SK-N-MC (cell line): Measurements from ENCODE around the gene FAM78A.
A peak's percentile ranks its signal among the peaks of the same experiment; 100 is the strongest.
"Not testable (repeated sequence)": the region's sequence is repeated elsewhere in the genome, so short reads cannot be mapped to it uniquely, and the experiment has no call there.

Experiments
- DNase-seq: peaks from one replicate; pipeline ENCODE4 v3.0.0-alpha.2; 2011; ENCODE audit warnings: low read depth, low spot score
- H3K27ac ChIP-seq: fragments of 200-600 bp; sonication (generic); 2 replicates; pipeline ENCODE4 v1.5.1; 2016; ENCODE audit warnings: mixed run types
- H3K36me3 ChIP-seq: fragments of 200-600 bp; sonication (generic); 2 replicates; pipeline ENCODE4 v1.6.1; 2017; ENCODE audit warnings: antibody characterized with exemption, low read length, mixed read lengths; ENCODE audit not compliant: insufficient read depth
- H3K4me3 ChIP-seq: fragments of 200-600 bp; sonication (generic); 2 replicates; pipeline ENCODE4 v1.5.1; 2016
- H3K9ac ChIP-seq: fragments of 200-600 bp; sonication (generic); 2 replicates; pipeline ENCODE4 v1.8.0; 2017; ENCODE audit warnings: mixed run types, mixed read lengths; ENCODE audit not compliant: insufficient read length
- H3K9me3 ChIP-seq: fragments of 200-600 bp; sonication (generic); 2 replicates; pipeline ENCODE4 v1.6.1; 2017; ENCODE audit warnings: low read depth, mild to moderate bottlenecking, antibody characterized with exemption, low read length, moderate library complexity, mixed read lengths
- EZH2 ChIP-seq: fragments of 200-600 bp; sonication (generic); IDR thresholded peaks from one replicate; pipeline ENCODE4 v1.6.1; 2017; ENCODE audit warnings: antibody characterized with exemption
- FOXP2 ChIP-seq: optimal IDR thresholded peaks from 2 replicates; pipeline ENCODE3; 2011; ENCODE audit warnings: mild to moderate bottlenecking, moderate library complexity; ENCODE audit not compliant: insufficient read depth; ENCODE audit errors: extremely low read length, control extremely low read depth
- POLR2AphosphoS5 ChIP-seq: IDR thresholded peaks from 2 replicates; pipeline ENCODE4 v1.6.1; 2012; ENCODE audit warnings: mild to moderate bottlenecking, low read depth, low read length, borderline replicate concordance

FAM78A gene

GRCh38 chr9:131273856-131274673, 2.2 kb downstream of the FAM78A start:
- 0 out of 2 replicates have a peak overlapping the region, but pooled peaks have one; percentile 25 for H3K27ac ChIP-seq

DNA sequence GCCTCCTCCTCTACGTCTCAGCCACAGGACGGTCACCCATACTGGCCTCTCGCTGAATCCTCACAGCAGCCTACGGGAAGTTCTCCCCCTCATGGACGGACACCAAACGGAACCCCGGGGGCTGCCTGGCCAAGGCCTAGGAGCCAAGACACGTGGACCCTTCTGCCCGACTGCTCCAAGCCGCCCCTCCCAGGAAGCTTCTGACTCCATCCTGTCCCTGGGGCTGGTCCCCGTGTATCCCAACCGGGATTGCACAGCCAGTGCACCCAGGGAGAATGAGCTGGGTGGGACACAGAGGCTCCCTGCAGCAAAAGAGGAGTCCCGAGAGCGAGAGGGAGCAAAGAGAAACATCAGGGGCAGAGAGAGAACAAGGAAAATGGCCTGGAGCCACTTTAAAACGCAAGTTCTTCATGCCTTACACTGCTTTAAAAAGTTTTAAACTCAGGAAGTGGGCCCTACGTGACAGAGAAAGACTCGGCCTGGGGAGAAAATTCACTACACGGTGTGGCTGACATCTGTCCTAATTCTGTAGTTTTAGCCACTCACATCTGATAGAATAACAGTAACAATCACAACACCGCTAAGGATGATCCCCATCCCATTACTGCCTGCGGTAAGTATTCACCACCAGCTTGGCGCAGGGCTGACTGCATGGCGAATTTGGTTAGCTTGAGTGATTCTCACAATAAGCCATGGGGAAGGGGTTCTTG, 3.0 kb downstream of the FAM78A start:
- peak overlapping the region; percentile 62 for H3K27ac ChIP-seq
- no peak for DNase-seq
- H3K9ac ChIP-seq: no peak overlapping the region
- TF ChIP-seq FOXP2 (no peak), POLR2AphosphoS5 (no peak), EZH2 (no peak)
- 0 out of 2 replicates have a peak overlapping the region, but pooled peaks have one; percentile 28 for H3K4me3 ChIP-seq
- H3K9me3 ChIP-seq: no peaks in the 10 kb centered on the region
- H3K36me3 ChIP-seq: no peaks in the 10 kb centered on the region

More at GRCh38 chr9:131273856-131274673, 2.2 kb downstream of the FAM78A start:
- H3K4me3 ChIP-seq: peak overlapping the region; percentile 38
- H3K9ac ChIP-seq: no peak overlapping the region
- no peaks in the 10 kb centered on the region for H3K9me3 ChIP-seq
- no peak for DNase-seq
- TF ChIP-seq POLR2AphosphoS5: no peak
- no peaks in the 10 kb centered on the region for H3K36me3 ChIP-seq

DNA sequence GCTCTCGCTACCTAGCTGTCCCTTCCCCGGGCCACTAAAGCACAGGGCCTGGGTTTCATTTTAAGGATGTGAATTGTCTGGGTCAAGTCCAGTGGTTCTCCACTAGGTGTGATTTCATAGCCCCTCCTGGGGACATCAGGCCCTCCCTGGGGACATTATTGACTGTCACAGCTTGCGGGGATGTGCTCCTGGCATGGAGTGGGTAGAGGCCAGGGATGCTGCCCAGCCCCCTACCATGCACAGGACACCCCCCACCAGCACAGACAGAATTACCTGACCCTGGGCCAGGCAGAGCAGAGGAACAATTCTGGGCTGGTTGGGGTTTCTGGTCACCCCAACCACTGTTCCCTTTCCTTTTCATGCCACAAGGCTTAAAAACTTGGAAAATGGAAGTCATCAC, 4.1 kb downstream of the FAM78A start:
- TF ChIP-seq EZH2 (no peak), FOXP2 (no peak), POLR2AphosphoS5 (no peak)
- H3K9ac ChIP-seq: no peak overlapping the region
- DNase-seq: no peak
- H3K9me3 ChIP-seq: no peaks in the 10 kb centered on the region
- H3K27ac ChIP-seq: no peak overlapping the region
- no peaks in the 10 kb centered on the region for H3K36me3 ChIP-seq
- no peak overlapping the region for H3K4me3 ChIP-seq

DNA sequence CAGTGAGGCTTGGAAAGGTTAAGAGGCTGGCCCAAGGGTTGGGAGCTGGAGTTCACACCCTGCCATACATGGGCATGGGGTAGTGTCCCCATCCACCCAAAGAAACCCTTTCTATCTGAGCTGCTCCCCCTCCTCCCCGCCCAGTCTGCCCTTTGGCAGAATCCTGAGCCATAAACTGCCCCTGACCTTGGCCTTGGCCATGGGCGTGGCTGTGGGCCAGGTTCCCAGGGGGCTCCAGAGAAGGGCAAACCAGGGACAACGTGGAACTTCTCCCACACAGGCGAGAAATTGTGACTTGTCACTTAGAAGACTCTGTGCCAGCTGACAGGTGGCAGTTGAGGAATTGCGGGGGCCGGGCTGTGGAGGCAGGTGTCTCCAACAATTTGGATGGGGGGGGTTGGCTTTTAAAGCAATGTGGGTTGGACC, 4.8 kb downstream of the FAM78A start:
- TF ChIP-seq FOXP2 (no peak), EZH2 (no peak), POLR2AphosphoS5 (no peak)
- Histone ChIP-seq H3K4me3 (no peak overlapping the region), H3K27ac (no peak overlapping the region), H3K9ac (no peak overlapping the region), H3K36me3 (no peaks in the 10 kb centered on the region), H3K9me3 (no peaks in the 10 kb centered on the region)
- no peak for DNase-seq

GRCh38 chr9:131271016-131271273, 5.4 kb downstream of the FAM78A start:
- not testable (repeated sequence) for DNase-seq, H3K27ac ChIP-seq, H3K36me3 ChIP-seq, H3K4me3 ChIP-seq, H3K9me3 ChIP-seq, H3K9ac ChIP-seq

GRCh38 chr9:131270171-131271015, 5.9 kb downstream of the FAM78A start:
- DNase-seq: no peak
- no peaks in the 10 kb centered on the region for H3K9me3 ChIP-seq
- H3K36me3 ChIP-seq: no peaks in the 10 kb centered on the region
- TF ChIP-seq EZH2 (no peak), FOXP2 (no peak), POLR2AphosphoS5 (no peak)
- H3K27ac ChIP-seq: no peak overlapping the region
- no peak overlapping the region for H3K4me3 ChIP-seq
- no peak overlapping the region for H3K9ac ChIP-seq

DNA sequence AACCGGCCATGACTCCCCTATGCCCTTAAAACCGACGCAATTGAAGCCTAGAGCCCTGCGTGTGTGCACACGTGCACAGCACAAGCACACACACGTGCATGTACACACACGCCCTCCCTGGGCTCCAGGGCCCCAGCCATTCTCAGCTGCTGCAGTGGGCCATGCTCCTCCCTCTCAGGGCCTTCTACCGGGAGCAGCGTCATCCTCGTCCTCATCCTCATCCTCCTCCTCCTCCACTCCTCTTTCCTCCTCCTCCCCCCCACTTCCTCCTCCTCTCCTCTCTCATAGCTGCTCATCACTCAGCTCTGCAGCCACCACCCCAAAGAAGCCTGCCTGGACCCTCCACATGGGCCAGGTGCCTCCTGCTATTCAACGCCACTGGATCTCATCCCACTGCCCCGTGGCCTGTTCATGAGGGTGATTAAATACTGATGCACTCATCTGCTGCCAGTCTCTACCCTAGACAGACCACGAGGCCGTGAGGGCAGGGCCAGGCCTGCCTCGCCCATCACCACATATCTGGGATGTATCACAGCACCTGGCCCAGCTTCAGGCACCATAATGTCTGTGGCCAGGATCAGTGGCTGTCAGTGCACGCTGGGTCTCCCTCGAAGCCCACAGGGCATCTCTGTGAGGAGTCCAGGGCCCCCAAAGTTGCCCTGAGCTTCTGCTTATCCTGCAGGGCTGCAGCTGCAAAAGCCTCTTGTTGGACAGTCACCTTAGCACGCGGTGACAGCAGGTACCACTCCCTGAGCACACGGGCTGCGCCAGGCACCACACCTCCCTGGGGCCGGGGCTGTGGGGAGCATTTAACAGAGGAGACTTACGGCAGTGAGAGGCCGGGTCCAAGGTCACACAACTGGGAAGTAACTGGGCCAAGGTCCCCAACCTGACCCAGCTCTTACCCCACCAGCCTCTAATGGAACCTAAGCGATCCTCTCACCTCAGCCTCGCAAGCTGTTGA, 9.8 kb downstream of the FAM78A start:
- no peak overlapping the region for H3K9ac ChIP-seq
- H3K4me3 ChIP-seq: no peak overlapping the region
- H3K9me3 ChIP-seq: no peaks in the 10 kb centered on the region
- DNase-seq: no peak
- no peaks in the 10 kb centered on the region for H3K36me3 ChIP-seq
- no peak overlapping the region for H3K27ac ChIP-seq
- TF ChIP-seq POLR2AphosphoS5: no peak
- no peak for TF ChIP-seq FOXP2
- no peak for TF ChIP-seq EZH2
